ENCODE data around the gene STK11.
A peak's percentile ranks its signal among the peaks of the same experiment; 100 is the strongest.

- TF ChIP-seq POLR2A (IDR thresholded peaks at IDR 0.05; ENCODE audit: low read depth) (peak; percentile 20), POLR2AphosphoS5 (IDR thresholded peaks at IDR 0.05) (peak; percentile 43 to 61)
Observed at GRCh38 chr19:1172353-1173158, 33.0 kb upstream of the STK11 start.
